ENCODE measurements around the gene ZCRB1. TPM values are rescaled to one million over a fixed set of nuclear protein-coding genes. Genes with fewer than 3 reads are reported as not detected.
A peak's percentile ranks its signal among the peaks of the same experiment; 100 is the strongest.
"Not testable (repeated sequence)": the region's sequence is repeated elsewhere in the genome, so short reads cannot be mapped to it uniquely, and the experiment has no call there.

Gene ZCRB1
- total RNA-seq, 1 donor from 2014 or later = 31.5 TPM

DNA sequence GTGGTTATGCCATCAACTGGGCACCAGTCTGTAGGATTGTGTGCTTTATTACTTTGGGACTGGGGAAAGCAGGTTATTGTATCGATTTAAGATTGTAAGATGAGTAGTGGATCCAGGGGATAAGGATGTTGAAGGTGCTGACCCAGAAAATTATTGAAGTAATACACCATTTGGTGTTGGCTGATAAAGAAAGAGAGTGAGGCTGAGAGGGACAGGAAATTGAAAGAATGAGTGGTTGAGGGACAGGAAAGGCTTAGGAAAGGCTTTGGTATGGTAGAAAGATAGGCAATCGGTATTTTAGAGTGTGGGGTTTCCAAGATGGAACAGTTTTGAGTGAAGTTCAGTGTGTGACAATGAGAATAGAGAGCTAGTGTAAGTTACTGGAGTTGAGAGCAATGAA is 12.4 kb upstream of the ZCRB1 start:
- Mint-ChIP-seq H3K4me1 (ENCODE audit: unreplicated experiment) (peaks cover 9% of the 10 kb centered on the region), H3K27me3 (ENCODE audit: unreplicated experiment) (no peaks in the 10 kb centered on the region), H3K9me3 (ENCODE audit: unreplicated experiment) (no peaks in the 10 kb centered on the region), H3K27ac (ENCODE audit: unreplicated experiment) (peak overlapping the region; percentile 1), H3K36me3 (ENCODE audit: low read depth, unreplicated experiment) (no peaks in the 10 kb centered on the region), H3K4me3 (ENCODE audit: unreplicated experiment) (no peak overlapping the region)
- TF ChIP-seq, protein P1, sequence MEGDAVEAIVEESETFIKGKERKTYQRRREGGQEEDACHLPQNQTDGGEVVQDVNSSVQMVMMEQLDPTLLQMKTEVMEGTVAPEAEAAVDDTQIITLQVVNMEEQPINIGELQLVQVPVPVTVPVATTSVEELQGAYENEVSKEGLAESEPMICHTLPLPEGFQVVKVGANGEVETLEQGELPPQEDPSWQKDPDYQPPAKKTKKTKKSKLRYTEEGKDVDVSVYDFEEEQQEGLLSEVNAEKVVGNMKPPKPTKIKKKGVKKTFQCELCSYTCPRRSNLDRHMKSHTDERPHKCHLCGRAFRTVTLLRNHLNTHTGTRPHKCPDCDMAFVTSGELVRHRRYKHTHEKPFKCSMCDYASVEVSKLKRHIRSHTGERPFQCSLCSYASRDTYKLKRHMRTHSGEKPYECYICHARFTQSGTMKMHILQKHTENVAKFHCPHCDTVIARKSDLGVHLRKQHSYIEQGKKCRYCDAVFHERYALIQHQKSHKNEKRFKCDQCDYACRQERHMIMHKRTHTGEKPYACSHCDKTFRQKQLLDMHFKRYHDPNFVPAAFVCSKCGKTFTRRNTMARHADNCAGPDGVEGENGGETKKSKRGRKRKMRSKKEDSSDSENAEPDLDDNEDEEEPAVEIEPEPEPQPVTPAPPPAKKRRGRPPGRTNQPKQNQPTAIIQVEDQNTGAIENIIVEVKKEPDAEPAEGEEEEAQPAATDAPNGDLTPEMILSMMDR (IDR thresholded peaks at IDR 0.05; ENCODE audit: unreplicated experiment) = no peak
- DNase-seq (ENCODE audit: low spot score) = no peak

DNA sequence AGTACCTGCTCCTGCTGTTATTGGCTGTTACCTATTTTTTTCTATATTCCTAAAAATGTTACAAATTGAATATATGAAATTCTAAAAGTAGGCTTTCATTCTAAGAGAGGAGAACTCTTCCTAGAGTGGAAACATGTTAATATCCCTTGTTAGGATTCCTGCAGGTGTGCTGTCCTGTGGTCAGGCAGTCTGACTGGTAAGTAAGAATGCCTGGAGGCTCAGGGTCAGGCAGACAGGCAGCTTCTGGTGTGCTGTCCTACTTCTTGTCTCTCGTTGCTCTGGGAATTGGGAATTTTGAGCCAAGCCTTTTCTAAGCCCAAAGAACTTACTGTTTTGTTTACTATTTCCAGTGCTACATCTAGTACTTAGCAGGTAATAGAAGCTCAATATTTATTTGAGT is 10.4 kb upstream of the ZCRB1 start:
- peaks cover 9% of the 10 kb centered on the region for H3K4me1 Mint-ChIP-seq (ENCODE audit: unreplicated experiment)
- no peaks in the 10 kb centered on the region for H3K36me3 Mint-ChIP-seq (ENCODE audit: low read depth, unreplicated experiment)
- no peak for DNase-seq (ENCODE audit: low spot score)
- H3K27me3 Mint-ChIP-seq (ENCODE audit: unreplicated experiment) = peaks cover 1% of the 10 kb centered on the region
- H3K27ac Mint-ChIP-seq (ENCODE audit: unreplicated experiment) = no peak overlapping the region
- H3K9me3 Mint-ChIP-seq (ENCODE audit: unreplicated experiment) = no peaks in the 10 kb centered on the region
- TF ChIP-seq, protein P1 (IDR thresholded peaks at IDR 0.05; ENCODE audit: unreplicated experiment) = no peak
- no peak overlapping the region for H3K4me3 Mint-ChIP-seq (ENCODE audit: unreplicated experiment)

DNA sequence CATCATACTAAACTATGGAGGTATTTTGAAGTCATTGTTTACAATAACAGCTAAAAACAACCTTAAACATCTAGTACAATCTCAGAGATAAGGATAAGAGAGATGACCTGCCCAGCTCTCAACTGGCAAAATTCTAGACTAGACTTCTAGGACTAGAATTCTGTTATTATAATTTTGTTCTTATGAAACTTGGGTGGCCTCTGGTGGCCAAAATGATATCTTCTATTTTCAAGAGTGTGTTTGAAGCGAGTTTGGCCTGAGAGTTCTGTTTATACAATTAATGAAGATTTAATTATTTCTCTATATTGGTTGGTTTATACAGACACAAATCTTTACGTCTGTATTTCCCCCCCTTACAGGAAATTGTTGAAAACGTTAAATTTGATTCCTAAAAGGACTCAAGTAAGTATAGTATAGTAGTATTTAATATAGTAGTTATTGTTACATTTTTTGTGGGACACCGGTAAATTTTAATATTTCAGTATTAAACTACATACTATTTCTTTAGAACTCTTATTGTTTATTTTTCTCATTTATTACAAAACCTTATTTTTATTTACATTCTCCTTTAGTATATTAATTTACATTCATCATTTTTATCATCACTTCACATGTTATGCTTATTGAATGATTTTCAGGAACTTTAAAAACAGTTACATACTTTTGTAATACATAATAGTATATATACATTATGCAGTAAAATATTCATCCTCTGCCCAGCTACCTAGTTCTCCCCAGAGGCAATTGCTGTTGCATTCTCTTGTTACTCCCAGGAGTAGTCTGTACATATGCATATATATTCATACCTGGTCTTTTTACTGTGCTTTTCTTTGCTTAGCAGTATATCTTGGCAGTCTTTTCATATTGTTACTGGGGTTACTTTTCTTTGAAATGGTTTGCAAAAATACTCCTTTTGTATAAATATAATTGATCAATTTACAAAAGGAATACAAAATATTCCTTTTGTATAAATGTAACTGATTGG is 6.7 kb upstream of the ZCRB1 start:
- Mint-ChIP-seq H3K27me3 (ENCODE audit: unreplicated experiment) (peaks cover 5% of the 10 kb centered on the region), H3K4me3 (ENCODE audit: unreplicated experiment) (no peak overlapping the region), H3K36me3 (ENCODE audit: low read depth, unreplicated experiment) (no peaks in the 10 kb centered on the region), H3K9me3 (ENCODE audit: unreplicated experiment) (no peaks in the 10 kb centered on the region), H3K27ac (ENCODE audit: unreplicated experiment) (no peak overlapping the region), H3K4me1 (ENCODE audit: unreplicated experiment) (no peaks in the 10 kb centered on the region)
- TF ChIP-seq, protein P1 (IDR thresholded peaks at IDR 0.05; ENCODE audit: unreplicated experiment) = peak; percentile 69
- DNase-seq (ENCODE audit: low spot score) = peak; percentile 19

DNA sequence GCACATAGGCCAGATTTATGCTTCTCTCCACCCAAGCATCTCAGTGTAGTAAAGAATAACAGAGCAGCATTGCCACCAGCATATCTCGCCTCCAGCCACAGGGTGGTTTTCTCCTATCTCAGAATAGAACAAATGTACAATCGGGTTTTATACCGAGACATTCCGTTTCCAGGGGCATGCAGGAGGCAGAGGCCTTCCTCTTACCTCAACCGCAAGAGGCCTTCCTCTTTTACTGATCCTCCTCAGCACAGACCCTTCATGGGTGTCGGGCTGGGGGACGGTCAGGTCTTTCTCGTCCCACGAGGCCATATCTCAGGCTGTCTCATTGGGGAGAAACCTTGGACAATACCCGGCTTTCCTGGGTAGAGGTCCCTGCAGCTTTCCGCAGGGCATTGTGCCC is 4.2 kb upstream of the ZCRB1 start:
- not testable (repeated sequence) for DNase-seq (ENCODE audit: low spot score); H3K27me3 Mint-ChIP-seq (ENCODE audit: unreplicated experiment); H3K4me3 Mint-ChIP-seq (ENCODE audit: unreplicated experiment); H3K36me3 Mint-ChIP-seq (ENCODE audit: low read depth, unreplicated experiment); H3K9me3 Mint-ChIP-seq (ENCODE audit: unreplicated experiment)
- Mint-ChIP-seq H3K4me1 (ENCODE audit: unreplicated experiment) (peaks cover 19% of the 10 kb centered on the region), H3K27ac (ENCODE audit: unreplicated experiment) (peak overlapping the region; percentile 46)

GRCh38 chr12:42327227-42327590 is 1.3 kb upstream of the ZCRB1 start:
- Mint-ChIP-seq H3K27me3 (ENCODE audit: unreplicated experiment) (peaks cover 10% of the 10 kb centered on the region), H3K4me3 (ENCODE audit: unreplicated experiment) (peak overlapping the region; percentile 97), H3K4me1 (ENCODE audit: unreplicated experiment) (peaks cover 19% of the 10 kb centered on the region), H3K9me3 (ENCODE audit: unreplicated experiment) (no peaks in the 10 kb centered on the region), H3K36me3 (ENCODE audit: low read depth, unreplicated experiment) (no peaks in the 10 kb centered on the region), H3K27ac (ENCODE audit: unreplicated experiment) (peak overlapping the region; percentile 11)
- TF ChIP-seq, protein P1 (IDR thresholded peaks at IDR 0.05; ENCODE audit: unreplicated experiment) = no peak
- DNase-seq (ENCODE audit: low spot score) = no peak
